ENCODE results near the gene DLX6.

The DLX6 gene

DNA sequence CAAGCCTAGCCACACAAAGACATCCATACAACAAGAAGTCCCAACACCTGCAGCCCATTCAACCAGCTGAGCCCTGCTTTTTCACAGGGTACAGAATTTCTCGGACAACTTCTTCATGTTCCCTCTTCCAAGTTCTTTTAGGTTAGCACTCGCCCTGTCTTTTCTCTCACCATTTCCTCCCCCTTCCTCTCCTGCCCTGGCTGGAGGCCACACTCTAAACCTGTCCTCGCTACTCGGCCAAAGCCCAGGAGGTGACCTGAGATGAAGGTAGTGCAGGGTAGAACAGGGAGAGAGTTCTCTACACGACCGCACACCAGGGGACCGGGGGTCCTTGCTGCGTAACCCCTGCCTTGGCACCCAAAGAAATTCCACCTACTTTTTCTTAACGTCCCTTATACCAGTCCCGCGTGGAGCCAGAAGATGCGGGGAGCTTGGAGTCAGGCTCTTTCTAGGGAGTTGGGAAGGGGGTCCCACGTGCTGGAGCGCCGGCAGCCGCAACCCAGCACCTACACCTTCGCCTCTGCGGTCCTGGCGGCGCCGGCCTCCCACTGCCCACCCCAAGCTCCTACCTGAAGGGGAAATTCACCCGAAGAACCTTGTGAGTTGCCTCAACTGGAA, 16.0 kb upstream of the DLX6 start:
- H3K4me3 ChIP-seq (ENCODE audit: control insufficient read depth, low read depth, low read length), result no peak overlapping the region
- no peak for DNase-seq (ENCODE audit: low read depth)
- TF ChIP-seq, protein P1, sequence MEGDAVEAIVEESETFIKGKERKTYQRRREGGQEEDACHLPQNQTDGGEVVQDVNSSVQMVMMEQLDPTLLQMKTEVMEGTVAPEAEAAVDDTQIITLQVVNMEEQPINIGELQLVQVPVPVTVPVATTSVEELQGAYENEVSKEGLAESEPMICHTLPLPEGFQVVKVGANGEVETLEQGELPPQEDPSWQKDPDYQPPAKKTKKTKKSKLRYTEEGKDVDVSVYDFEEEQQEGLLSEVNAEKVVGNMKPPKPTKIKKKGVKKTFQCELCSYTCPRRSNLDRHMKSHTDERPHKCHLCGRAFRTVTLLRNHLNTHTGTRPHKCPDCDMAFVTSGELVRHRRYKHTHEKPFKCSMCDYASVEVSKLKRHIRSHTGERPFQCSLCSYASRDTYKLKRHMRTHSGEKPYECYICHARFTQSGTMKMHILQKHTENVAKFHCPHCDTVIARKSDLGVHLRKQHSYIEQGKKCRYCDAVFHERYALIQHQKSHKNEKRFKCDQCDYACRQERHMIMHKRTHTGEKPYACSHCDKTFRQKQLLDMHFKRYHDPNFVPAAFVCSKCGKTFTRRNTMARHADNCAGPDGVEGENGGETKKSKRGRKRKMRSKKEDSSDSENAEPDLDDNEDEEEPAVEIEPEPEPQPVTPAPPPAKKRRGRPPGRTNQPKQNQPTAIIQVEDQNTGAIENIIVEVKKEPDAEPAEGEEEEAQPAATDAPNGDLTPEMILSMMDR (conservative IDR thresholded peaks at IDR 0.05; ENCODE audit: control insufficient read depth, insufficient read depth, low read depth, low read length), result no peak

DNA sequence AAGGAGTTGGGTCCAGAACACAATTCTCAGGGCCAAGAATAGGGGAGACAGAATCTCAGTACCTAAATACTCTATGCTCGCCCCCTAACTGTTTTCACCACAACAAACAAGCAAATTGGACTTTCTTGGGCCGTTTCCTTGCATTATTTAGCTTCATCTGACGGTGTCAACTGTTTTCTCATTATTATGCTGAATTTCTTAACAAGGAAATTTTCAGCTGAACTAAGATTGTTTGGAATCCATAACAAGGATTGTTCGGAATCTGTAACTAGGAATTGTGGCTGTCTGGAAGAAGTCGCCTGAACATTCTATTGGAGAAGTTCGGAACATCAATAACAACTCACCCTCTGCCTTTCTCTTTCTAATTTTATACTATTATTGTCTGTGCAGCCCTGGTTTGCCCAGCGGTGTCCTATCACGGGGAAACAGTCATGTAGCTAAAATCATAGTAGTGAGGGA, 15.5 kb upstream of the DLX6 start:
- no peak overlapping the region for H3K4me3 ChIP-seq (ENCODE audit: control insufficient read depth, low read depth, low read length)
- no peak for DNase-seq (ENCODE audit: low read depth)
- TF ChIP-seq, protein P1 (conservative IDR thresholded peaks at IDR 0.05; ENCODE audit: control insufficient read depth, insufficient read depth, low read depth, low read length), result no peak

DNA sequence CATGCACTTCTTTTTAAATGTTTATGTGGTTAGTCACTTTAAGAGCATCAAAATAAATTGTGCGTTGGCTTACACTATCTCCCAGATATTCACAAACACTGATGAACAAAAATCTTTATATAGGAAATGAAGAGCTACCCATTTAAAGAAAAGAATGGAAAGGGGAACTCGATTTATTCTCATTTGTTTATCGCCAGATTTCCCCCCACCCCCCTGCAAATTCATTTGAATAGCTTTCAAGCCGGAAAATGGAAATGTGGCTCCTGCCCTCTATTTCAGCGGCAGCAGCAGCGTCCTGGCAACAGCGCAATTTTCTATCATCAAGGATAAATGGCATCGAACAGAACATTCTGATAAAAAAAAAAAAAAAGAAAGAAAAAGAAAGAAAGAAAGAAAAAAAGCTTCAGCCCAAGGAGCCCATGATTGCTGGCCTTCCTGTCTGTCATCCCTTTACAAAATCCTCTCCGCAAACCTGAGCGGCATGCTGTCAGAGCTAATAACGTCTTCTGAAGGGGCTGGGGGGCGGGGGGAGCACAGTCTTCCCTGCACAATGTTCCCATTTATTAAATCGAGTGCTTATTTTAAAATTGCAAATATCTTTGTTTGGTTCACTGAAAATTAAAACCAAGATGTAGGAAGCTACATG, 13.7 kb upstream of the DLX6 start:
- TF ChIP-seq, protein P1 (conservative IDR thresholded peaks at IDR 0.05; ENCODE audit: control insufficient read depth, insufficient read depth, low read depth, low read length), result no peak
- DNase-seq (ENCODE audit: low read depth), result no peak
- H3K4me3 ChIP-seq (ENCODE audit: control insufficient read depth, low read depth, low read length), result no peak overlapping the region

DNA sequence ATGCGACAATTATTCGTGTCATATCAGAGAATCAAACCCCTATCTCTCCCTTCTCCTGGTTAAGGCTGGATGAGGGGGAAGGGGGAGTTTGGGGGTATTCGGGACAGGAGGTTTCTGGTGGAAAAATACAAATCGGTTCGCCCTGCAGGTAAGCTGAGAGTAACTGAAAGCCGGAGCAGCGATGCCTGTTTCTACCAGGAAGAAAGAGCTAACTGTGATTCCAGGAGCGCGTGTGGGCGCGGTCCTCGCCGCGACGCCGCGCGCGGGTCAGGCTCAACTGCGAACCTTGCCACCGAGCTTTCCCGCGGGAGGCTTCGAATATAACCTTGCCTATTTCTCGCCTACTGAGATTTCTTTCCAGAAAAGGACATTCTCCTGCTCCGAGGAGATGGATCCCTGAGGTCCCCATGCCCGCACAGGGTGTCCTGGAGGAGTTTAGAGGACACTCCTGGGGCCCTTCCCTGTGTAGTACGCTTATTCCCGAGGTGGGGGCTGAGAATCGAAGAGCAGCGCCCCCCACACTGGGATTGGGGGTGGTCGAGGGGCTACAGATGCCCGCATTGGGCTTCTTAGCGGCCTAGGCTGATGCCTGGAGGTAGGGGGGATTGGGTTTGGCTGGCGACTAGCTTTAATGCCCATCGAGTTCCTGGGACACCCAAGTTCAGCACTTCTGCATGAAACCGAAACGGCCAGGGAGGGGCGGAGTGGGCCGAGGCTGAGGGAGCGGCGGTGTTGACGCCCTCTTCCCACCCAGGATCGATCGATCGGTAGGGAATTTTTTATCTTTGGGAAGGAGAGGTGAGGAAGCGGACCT, 13.0 kb upstream of the DLX6 start:
- H3K4me3 ChIP-seq (ENCODE audit: control insufficient read depth, low read depth, low read length), result no peak overlapping the region
- no peak for DNase-seq (ENCODE audit: low read depth)
- TF ChIP-seq, protein P1 (conservative IDR thresholded peaks at IDR 0.05; ENCODE audit: control insufficient read depth, insufficient read depth, low read depth, low read length), result no peak

DNA sequence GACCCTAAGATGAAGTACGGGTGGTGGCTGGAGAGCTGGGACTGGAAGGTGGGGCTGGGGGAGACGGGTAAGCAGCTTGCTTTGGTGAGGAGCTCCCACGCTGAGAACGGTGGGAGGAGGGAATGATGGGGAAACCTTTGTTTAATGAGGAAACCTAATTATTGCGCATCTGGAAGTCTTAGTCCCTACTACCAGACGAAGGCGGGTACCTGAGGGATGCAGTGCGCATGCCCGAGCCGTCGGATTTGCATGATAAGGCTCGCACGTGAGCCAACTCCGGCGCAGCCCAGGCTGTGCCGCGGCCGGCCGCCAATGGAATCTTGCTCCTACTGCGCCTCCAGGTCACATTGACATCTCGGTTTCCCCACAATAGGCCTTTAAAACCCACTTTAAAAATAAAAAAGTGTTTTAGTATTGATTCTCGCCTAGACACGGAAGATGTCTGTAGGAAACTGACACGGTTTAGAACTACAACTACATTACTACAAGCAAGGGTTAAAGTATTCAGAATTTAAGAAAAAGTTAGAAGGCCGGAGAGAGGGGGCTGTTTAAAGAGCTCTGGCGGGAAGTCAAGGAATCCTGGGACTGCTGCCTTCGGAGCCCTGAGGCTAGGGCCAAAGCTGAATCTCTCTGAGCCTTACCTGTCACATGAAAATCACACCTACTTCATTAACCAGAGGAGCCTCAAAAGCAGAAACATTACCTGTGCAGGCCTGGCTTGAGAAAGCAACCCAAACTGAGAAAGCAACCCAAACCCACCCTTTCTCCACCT, 12.1 kb upstream of the DLX6 start:
- no peak for DNase-seq (ENCODE audit: low read depth)
- no peak overlapping the region for H3K4me3 ChIP-seq (ENCODE audit: control insufficient read depth, low read depth, low read length)
- TF ChIP-seq, protein P1 (conservative IDR thresholded peaks at IDR 0.05; ENCODE audit: control insufficient read depth, insufficient read depth, low read depth, low read length), result no peak

DNA sequence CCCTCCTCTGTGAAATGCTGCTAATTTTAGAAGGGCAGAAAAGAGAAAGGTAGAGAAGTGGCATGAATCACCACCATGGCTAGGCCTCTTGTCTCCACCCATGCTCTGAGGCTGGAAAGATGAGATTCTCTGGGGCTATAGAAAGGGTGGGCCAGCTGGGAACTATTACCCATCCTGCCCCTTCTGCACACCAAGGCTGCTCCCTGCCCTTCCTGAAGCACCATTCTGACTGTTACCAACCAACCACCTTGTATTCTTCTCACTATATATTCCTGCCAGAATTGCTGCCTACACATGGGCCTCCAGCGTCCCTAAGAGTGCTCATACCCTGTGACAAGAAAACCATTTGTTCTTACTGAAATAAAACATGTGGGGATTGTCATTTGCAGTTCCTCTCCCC, 11.4 kb upstream of the DLX6 start:
- TF ChIP-seq, protein P1 (conservative IDR thresholded peaks at IDR 0.05; ENCODE audit: control insufficient read depth, insufficient read depth, low read depth, low read length), result no peak
- DNase-seq (ENCODE audit: low read depth), result no peak
- no peak overlapping the region for H3K4me3 ChIP-seq (ENCODE audit: control insufficient read depth, low read depth, low read length)
